T-helper 1 cell treated with Interleukin-12 subunit alpha and Interleukin-12 subunit beta and Interleukin-4 antibody, amounts not matched to agents 30 ng/mL and 1 ng/mL, for 36 hours (primary cell): Measurements from ENCODE around the gene EPHA6. TPM values are rescaled to one million over a fixed set of nuclear protein-coding genes. Genes with fewer than 3 reads are reported as not detected.
"Not testable (repeated sequence)": the region's sequence is repeated elsewhere in the genome, so short reads cannot be mapped to it uniquely, and the experiment has no call there.

Source experiments
- intact Hi-C: fragments of 100-400 bp; cut with micrococcal nuclease; formaldehyde crosslinking; loops from one replicate; pipeline ENCODE4 v1.15.1; 2024
- total RNA-seq: library from RNA; stranded (reverse); gene quantifications from 2 replicates; pipeline ENCODE4 v1.2.3, GENCODE V29; 2022

EPHA6 gene
- total RNA-seq, 1 donor from 2014 or later, result not detected

DNA sequence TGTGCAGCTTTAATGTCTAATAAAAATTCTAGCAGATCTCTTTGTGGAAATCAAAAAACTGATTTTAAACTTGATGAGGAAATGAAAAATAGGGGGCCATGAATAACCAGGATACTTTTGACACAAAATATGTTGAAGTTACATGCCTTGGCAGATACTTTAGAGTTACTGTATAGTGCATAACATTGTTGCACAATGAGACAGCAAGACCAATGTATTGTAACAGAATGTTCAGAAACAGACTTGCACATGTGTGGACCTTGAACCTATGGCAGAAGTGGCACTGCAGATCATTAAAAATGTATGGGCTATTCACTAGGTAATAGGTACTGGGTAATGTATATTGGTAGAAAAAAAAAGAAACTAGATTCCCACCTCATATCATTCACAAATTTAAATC lies 607.2 kb downstream of the EPHA6 start:
- intact Hi-C loops, result no loop called here

DNA sequence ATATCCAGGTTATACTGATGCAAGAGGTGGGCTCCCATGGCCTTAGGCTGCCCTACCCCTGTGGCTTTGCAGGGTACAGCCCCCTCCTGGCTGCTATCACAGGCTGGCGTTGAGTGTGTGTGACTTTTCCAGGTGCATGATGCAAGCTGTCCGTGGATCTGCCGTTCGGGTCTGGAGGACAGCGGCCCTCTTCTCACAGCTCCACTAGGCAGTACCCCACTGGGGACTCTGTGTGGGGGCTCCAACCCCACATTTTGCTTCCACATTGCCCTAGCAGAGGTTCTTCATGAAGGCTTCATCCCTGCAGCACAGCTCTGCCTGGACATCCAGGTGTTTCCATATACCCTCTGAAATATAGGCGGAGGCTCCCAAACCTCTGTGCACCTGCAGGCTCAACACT lies 610.6 kb downstream of the EPHA6 start:
- intact Hi-C loops, result no loop called here

DNA sequence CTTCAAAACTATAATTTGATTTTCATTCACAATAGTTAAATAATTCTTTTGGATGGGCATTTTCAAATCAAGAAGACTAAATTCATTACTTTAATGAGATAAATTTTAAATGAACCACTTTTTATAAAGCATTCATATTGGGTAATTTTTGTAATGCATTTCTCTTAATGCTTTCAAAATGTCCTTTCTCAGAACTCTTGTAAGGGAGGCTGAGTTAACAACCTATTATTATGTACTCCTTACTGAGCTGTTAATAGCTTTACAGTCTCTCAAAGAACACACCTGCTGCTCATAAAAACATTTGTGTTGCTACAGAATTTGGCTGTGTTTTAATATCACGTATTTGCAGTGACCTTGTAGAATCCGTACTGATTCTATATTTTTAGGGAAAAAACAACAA lies 616.2 kb downstream of the EPHA6 start:
- intact Hi-C loops, result no loop called here

DNA sequence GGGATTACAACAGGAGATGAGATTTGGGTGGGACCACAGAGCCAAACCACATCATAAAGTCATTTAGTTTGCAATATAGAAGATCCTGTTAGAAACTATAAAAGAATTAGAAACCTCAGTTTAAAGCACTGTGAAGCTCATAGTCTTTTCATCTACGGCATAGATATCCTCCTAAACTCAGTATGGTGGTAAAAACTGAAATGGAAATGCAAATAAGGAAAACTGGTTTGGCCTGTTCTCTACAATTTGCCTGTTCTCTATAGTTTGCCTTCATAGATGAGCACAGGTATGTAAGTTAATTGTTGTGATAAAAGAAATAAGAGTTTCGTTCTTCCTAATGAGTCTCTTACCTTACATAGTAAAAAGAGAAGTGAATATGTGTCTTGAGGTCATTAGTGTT lies 618.5 kb downstream of the EPHA6 start:
- intact Hi-C loops, result no loop called here

DNA sequence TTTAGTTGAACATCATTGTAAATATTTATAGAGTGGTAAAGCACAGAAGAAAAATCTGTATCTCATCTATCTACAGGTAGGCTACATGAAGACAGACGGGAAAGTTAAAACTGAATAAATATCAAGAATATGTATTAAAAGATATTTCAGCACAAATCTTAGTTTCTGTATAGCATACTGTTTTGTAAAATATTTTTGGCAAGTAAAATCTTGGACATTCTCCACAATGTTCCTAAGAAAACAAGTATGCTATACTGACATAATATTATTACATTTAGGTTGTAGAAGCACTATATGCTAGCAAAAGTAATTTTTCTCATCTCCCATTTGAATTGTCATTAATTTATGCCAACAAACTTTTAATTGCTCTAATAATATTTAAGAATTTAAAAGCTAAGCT lies 623.7 kb downstream of the EPHA6 start:
- intact Hi-C loops, result no loop called here

DNA sequence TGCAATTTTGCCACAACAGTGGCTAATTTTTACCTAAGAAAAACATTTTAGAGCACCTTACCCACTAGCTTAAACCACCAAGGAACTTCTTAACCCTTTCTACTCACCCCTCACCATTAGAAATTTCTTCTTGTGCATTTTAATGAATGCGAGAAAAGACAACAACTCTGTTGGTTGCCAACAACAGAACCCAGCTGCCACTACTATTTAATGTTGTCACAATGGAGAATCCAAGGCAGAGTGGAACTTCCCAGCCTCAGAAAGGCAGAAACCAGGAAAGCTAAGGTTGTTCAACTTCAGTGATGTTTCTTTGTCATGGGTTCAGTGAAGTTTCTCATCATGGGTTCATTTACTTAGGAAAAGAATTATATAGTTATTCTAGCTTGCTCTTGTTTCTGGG lies 625.0 kb downstream of the EPHA6 start:
- intact Hi-C loops, result no loop called here

DNA sequence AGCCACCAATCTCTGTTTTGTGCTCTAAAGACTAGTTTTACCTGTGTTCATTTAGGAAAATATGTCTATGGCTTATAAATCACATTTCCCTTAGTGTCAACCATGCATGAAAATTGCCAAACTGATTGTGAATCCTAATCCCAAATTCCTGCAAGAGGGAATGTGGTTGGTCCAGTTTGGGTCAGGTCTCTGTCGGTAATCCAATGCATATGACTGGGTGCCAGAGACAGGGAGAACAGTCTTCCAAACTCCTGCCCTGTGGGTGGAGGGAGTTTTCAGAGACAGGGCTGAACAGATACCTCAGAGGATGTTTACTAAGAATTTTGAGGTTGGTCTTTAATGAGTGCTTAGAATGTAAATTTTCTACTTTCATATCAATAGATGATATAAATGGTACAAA lies 649.6 kb downstream of the EPHA6 start:
- intact Hi-C loops, result no loop called here

DNA sequence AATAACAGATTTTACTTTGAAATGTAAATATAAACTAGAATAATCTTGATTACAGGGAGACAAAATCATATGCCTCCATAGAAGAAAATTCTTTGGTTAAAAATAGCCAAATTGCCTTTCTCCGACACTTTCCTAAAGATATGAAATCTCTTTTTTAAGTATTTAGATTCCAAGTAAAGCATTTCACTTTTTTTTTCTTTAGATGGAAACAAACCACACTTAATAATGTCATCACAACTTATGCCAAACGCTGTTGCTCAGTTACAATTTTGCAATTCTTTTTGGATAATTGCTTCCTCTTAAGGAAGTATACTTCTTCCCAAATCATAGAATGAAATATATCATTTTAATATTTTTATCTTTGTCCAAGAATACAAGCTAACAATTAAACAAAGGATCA lies 656.1 kb downstream of the EPHA6 start:
- intact Hi-C loops, result no loop called here

DNA sequence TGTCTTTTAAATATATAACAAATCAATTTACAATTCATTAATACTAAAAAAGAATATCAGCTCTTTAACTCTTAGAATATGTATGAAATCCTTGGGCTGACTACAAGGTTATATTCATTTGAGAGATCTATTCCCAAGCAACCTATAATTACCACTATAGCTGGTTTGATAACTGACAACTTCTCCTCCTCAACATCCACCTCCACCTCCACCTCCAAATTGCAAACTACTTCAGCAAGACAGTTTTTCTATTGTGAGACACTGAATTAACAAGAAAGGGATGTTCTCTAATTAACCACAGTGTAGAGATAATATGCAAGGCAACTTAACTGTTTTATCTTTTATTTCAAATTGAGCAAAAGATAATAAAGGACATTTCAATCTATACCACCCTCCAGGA lies 665.3 kb downstream of the EPHA6 start:
- intact Hi-C loops, result no loop called here

DNA sequence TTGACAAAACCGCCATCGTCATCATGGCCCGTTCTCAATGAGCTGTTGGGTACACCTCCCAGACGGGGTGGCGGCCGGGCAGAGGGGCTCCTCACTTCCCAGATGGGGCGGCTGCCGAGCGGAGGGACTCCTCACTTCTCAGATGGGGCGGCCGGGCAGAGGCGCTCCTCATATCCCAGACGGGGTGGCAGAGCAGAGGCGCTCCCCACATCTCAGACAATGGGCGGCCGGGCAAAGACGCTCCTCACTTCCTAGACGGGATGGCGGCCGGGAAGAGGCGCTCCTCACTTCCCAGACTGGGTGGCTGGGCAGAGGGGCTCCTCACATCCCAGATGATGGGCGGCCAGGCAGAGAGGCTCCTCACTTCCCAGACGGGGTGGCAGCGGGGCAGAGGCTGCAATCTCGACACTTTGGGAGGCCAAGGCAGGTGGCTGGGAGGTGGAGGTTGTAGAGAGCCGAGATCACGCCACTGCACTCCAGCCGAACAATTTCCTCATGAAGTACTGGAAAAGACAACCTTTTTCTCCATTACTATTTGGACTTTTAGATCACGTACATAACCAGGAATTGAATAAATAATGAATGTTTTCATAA lies 666.4 kb downstream of the EPHA6 start:
- intact Hi-C loops, result not testable (repeated sequence)

DNA sequence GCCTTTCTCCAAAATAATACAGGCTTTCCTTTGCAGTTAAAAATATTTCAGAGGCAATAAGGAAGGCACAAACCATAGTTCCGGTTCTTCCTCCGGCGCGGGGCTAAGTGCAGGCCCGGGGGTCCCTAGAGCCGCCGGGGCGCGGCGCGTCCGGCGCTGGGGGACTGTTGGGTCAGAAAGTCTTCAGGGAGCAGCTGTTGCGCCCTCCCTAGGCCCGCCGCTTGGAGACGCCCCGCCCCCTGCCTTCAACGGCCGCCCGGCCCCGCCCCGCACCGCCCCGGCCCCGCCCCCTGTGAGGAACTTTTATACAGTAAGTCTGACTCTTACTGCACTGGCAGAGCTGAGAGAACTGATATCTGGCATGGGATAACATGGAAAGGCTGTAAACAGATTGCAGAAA lies 667.0 kb downstream of the EPHA6 start:
- intact Hi-C loops, result no loop called here

DNA sequence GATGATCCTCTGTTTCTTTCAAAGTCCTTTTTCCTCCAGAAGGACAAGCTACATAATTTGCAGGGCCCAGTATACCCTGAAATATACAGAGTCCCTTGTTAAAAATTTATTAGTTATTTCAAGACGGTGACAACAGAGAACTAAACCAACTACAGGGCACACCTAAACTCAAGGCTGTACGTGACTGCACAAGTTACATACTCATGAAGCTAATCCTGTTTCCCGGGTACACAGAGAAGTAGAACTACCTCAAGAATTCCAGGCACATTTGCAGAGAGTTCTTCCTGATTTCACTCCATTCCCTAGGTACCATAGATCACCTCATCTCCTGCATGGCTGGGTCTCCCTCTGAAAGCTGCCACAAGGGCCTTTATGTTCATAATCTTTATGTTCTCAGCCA lies 670.8 kb downstream of the EPHA6 start:
- intact Hi-C loops, result no loop called here

DNA sequence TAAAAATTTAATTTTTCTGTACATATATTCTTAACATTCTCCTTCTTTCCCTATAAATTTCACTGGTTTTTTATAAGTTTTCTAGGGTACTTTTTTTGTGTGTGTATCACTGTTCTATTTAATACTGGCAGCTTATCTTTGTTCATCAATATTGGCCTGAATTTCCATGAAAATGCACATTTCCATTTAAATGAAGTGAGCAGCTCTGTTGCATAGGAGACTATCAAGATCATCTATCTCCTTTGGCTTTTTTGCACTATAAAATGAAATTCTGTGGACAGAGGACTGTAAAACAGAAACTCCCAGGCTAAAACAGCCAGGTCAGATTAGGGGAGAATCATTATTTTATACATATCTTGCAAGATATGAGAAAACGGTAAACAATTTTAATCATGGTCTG lies 673.2 kb downstream of the EPHA6 start:
- intact Hi-C loops, result no loop called here

DNA sequence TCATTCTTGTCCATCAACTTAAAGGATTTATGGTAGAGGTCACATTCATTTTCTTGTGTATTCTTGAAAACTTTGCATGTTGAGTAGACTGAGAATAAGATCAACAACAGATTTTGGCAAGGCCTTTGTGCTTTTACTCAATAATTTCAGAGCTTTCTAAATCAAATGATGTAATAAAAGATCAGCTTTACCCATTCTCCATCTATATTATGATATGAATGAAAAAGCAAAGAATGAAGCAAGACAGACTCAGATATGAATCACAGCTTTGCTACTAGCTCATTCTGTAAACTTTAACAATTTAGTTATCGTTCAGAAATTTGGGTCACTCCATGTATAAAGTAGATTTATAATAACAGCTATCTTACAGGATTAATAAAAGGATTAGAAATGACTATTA lies 674.3 kb downstream of the EPHA6 start:
- intact Hi-C loops, result no loop called here

DNA sequence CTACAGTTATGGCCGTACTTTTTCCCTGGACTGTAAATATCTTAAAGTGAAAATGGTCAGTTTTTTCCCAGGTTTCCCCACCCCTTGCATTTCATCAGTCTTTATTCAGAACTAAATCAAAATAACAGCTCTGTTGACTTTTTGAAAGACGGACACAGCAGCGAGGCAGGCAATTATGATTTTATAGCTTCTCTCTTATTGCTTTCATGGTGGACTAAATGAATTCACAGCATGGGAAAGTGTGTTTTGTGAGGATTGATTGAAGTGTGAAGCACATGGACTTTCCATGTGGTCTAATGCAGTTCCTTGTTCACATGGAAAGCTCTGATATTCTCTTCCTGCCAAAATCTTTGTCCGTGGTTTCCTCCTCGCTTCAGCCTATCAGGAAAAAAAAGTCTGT lies 681.5 kb downstream of the EPHA6 start:
- intact Hi-C loops, result no loop called here

DNA sequence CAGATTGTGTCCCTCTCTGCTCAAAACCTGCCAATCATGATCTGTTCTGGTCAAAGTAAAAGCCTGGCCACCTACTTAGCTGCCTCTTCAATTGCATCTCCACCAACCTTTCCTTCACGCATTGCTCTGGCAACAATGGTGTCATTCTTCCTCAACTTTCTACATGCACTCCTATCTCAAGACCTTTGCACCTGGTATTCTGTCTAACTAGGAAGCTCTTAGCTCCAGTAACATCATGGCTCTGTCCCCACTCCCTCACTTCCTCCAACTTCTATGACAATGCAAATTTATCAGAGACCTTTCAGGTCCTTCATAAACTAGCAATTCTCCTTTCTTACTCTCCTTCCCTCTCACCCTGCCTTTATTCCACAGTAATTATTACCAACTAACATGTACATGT lies 682.7 kb downstream of the EPHA6 start:
- intact Hi-C loops, result no loop called here

DNA sequence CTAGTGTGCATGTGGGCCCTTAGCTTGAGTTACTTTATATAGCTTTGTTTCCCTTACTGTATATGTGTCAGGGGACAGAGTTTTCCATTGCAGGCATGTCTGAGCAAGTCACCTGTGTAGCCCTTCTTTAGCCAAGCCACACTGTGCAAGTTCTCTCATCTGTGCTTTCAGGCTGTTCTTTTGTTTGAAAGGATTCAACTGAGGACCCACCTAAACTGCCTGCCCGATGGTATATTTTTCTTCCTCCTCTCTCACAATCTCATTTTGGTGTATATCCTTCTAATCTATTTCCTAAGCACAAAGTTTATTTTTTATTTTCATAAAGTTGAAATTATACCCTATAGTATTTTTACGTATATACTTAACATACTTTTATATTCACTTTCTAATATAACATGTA lies 690.1 kb downstream of the EPHA6 start:
- intact Hi-C loops, result no loop called here

DNA sequence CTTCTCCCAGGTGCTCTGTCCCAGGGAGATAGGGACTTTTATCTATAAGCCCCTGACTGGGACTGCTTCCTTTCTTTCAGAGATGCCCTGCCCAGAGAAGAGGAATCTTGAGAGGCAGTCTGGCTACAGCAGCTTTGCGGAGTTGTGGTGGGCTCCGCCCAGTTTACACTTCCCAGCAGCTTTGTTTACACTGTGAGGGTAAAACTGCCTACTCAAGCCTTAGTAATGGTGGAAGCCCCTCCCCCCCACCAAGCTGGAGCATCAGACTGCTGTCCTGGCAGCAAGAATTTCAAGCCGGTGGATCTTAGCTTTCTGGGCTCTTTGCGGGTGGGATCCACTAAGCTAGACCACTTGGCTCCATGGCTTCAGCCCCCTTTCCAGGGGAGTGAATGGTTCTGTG lies 696.4 kb downstream of the EPHA6 start:
- intact Hi-C loops, result no loop called here

DNA sequence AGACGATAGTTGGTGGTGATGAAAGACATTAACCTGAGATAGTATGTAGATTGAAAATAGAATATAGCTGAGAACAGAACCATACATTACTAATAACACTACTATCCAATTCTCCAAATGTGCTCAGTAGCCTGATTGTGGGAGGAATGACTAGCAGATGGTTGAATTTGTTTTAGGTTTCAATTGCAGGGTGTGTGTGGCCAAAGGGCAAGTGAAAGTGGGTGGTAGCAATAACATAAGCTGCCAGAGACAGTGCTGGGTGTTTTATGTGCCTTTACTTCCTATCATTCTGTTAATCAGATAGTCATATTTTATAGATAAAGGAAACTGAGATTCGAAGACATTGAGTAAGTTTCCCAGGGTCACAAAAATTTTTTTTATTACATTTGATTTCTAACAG lies 700.7 kb downstream of the EPHA6 start:
- intact Hi-C loops, result no loop called here

DNA sequence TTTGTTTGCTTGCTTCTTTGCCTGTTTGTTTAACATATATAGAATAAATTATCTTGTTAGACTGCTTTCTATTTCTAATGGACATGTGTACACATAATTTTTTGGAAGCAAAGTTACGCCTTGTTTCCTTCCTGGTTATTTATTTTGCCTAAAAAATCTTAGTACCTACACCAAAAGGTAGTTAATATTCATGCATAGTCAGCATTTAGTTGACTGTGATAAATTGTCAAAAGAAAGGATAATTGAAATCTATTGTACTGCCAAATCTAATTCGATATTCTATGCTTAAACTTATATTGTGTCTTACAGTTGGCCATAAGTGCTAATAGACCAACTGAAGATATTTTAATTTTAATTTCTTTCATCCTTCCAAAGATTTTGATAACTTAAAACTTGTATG lies 716.3 kb downstream of the EPHA6 start:
- intact Hi-C loops, result no loop called here

DNA sequence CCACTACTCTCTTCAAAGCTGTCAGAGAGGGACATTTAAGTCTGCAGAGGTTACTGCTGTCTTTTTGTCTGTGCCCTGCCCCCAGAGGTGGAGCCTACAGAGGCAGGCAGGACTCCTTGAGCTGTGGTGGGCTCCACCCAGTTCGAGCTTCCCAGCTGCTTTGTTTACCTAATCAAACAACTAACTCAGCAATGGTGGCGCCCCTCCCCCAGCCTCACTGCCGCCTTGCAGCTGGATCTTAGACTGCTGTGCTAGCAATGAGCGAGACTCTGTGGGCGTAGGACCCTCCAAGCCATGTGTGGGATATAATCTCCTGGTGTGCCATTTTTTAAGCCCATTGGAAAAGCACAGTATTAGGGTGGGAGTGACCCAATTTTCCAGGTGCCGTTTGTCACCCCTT lies 733.2 kb downstream of the EPHA6 start:
- intact Hi-C loops, result not testable (repeated sequence)

DNA sequence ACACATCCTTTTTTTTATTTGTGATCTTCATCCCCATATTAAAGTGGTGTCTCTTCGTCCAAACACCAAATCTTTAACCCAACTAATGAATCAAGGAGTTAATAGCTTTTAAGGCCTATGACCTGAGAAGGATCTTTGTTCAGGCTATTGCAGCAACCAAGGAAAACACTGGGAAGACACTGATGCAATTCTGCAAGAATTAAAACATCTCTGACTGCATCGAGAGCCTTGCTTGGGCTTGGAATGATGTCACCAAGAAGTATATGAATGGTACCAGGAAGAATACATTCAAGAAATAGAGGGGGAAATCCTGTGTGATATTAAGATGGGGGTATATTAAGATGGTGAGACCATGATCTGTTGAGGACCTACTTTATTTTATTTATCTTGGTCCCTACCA lies 736.0 kb downstream of the EPHA6 start:
- intact Hi-C loops, result no loop called here

DNA sequence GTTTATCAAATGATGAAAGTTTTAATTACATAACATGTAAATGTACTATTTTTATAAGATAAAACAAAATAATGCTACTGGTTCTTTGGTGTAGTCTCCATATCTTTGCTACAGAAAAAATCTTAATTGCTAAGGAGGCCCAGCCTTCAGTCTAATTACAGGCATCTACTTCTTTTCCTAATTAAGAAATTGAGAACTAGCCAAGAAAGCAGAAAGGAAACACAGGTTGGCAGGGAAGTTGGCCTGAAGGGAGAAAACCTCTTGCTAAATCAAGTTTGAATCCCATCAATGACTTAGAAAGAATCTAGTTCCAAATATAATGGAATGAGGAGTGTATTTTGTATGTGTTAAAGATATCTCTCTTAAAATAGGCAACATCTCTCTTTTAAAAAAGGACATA lies 737.8 kb downstream of the EPHA6 start:
- intact Hi-C loops, result no loop called here

DNA sequence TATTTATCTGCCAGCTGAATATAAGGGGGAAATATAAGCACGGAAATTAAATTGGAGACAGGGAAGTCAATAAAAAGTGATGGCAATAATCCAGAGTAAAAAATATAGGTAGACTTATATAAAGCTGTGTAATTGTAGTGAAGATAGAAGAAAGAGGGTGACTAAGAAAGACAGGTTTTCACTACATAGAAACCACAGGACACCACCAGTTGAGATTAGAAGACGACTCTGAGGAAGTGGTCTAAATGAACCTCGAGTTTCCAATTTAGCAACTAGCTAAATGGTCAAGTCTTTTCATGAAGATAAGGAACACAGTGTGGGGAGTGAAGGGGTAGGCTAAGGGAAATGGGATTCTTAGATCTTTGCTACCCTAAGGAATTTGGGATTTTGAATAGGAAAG lies 761.3 kb downstream of the EPHA6 start:
- intact Hi-C loops, result no loop called here
